ENCODE results near the gene EMC6.

The EMC6 gene

DNA sequence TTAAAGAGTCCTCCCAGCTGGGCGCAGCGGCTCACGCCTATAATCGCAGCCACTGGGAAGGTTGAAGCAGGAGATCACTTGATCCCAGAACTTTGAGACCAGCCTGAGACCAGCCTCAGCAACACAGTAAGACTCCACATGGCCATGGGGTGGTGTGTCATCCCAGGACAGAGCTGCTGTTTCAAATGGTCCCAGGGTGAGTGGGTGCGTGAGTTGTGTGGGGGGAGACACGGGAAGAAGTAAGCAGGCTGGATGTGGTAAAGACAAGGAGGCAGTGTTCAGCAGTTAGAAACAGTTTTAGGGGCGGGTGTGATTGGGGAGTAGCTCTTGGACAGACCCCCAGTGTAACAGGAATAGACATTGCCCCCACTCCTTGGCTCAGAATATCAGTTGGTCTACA lies 36.3 kb upstream of the EMC6 start:
- TF ChIP-seq CTCF (IDR thresholded peaks at IDR 0.05; ENCODE audit: control insufficient read depth, extremely low read depth, insufficient read depth), result no peak
- DNase-seq (ENCODE audit: low read depth), result no peak
- no peak overlapping the region for H3K4me3 ChIP-seq (ENCODE audit: low read depth, low read length)

GRCh38 chr17:3635474-3636153 lies 33.0 kb upstream of the EMC6 start:
- TF ChIP-seq CTCF (IDR thresholded peaks at IDR 0.05; ENCODE audit: control insufficient read depth, extremely low read depth, insufficient read depth), result no peak
- H3K4me3 ChIP-seq (ENCODE audit: low read depth, low read length), result peak overlapping the region; percentile 94
- DNase-seq (ENCODE audit: low read depth), result peak; percentile 6

GRCh38 chr17:3636154-3636907 lies 32.3 kb upstream of the EMC6 start, which contains the start of the genes CTNS and SHPK:
TSS of gene CTNS (plus strand) at chr17:3636760. CDS start at chr17:3640207, 3,447 bp downstream.
TSS of gene SHPK (minus strand) at chr17:3636250. CDS start at chr17:3636219, 31 bp downstream.
- peak; percentile 85 for DNase-seq (ENCODE audit: low read depth)
- peak within 1 kb of the TSS; percentile 94 for H3K4me3 ChIP-seq (ENCODE audit: low read depth, low read length)
- TF ChIP-seq CTCF (IDR thresholded peaks at IDR 0.05; ENCODE audit: control insufficient read depth, extremely low read depth, insufficient read depth), result no peak

DNA sequence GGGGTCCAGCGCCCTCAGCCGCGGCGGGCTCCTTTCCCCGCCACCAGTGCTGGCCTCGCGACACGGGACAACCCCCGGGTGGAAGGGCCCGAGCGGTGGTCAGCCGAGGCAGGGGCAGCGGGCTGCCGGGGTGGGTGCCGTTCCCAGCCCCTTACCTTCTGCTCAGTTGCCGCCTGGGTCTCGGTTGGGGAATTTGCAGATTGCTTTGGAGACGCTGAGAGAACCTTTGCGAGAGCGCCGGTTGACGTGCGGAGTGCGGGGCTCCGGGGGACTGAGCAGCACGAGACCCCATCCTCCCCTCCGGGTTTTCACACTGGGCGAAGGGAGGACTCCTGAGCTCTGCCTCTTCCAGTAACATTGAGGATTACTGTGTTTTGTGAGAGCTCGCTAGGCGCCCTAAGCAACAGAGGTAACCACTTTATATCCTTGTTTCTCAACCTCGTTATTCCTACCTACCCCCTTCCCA lies 31.7 kb upstream of the EMC6 start:
- TF ChIP-seq CTCF (IDR thresholded peaks at IDR 0.05; ENCODE audit: control insufficient read depth, extremely low read depth, insufficient read depth), result no peak

DNA sequence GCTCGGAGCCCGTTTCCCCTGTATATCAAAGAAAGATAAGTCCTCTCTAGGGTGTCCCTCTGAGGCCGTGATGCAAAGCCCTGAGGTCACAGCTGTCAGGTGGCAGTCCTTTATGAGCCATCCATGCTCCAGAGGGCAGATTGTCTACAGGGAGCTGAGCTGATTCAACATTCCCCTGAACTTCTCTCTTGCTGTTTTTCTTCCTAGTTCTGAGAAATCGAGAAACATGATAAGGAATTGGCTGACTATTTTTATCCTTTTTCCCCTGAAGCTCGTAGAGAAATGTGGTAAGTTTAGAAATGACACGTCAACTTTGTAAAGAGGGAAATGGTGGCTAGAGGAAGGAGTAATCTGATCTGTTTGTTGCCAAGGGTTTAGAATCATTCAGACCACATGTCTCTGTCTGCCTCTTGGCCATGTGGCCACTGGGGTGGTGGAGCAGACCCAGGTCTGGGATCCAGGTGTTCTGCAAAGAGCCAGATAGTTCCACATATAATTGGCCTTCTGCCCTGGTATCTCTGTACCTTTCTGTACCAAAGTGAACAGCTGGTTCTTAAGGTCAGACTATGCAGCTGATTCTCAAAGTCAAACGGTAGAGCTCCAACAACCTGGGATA lies 28.5 kb upstream of the EMC6 start:
- no peak for TF ChIP-seq CTCF (IDR thresholded peaks at IDR 0.05; ENCODE audit: control insufficient read depth, extremely low read depth, insufficient read depth)
- no peak overlapping the region for H3K4me3 ChIP-seq (ENCODE audit: low read depth, low read length)
- no peak for DNase-seq (ENCODE audit: low read depth)

More for the DNA sequence above, 31.7 kb upstream of the EMC6 start:
- H3K4me3 ChIP-seq (ENCODE audit: low read depth, low read length), result peak overlapping the region; percentile 94
- no peak for DNase-seq (ENCODE audit: low read depth)

DNA sequence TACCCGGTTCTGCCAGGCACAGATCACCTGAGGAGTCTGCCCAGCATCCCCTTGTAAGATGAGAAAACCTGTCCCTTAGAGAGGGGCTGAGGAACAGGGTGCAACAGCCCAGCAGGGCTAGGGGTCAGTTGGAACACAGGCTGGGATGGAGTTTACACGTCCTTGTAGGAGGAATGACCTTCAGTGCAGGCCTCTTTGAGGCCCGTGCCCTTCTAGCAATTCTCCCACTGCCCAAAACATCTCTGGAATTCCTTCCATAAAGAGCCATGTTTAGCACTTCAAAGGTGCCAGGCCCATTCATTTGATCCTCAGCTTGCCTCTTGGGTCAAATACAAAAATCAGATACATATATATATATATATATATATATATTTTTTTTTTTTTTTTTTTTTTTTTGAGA lies 27.6 kb upstream of the EMC6 start:
- TF ChIP-seq CTCF (IDR thresholded peaks at IDR 0.05; ENCODE audit: control insufficient read depth, extremely low read depth, insufficient read depth), result no peak
- no peak overlapping the region for H3K4me3 ChIP-seq (ENCODE audit: low read depth, low read length)
- no peak for DNase-seq (ENCODE audit: low read depth)
